TTC549 (cell line): ENCODE measurements around the gene DNAJA2.

ENCODE experiments used
- FAIRE-seq: peaks from 2 replicates; lab custom pipeline; 2012; peaks lifted over from hg19 to GRCh38; lab: Jason Lieb, UNC

Gene DNAJA2

DNA sequence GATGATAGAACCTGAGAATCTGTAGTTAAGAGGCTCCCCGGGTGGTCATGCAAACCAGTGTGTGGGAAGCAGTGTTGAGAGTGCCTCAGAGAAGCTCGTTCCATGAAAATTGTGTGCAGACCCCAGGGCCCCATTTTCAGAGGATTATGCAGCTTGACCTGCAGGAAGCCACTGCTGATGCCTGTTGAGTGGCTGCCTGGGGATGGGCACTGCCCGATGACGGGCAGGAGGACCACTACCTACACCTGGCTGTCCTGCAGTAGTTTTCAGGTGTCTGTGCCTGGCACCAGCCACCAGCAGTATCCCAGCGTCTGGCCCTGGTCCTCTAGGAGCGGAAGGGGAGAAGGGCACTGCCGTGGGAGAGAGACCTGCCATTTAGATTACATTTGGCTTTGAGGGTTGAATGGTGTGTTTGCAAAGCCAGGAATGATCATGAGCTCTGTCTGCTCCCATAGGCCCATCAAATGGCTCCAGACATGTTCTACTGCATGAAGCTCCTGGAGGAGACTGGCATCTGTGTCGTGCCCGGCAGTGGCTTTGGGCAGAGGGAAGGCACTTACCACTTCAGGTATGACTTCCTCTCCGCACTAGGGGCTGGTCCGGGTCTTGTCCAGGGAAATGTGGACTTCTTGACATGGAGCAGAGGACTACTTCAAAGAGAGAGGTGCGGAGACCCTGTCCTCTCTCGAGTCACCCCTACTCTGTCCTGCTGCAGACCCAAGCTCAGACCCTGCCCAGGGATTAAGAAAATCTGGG lies 46.8 kb downstream of the DNAJA2 start:
- no peak for FAIRE-seq

DNA sequence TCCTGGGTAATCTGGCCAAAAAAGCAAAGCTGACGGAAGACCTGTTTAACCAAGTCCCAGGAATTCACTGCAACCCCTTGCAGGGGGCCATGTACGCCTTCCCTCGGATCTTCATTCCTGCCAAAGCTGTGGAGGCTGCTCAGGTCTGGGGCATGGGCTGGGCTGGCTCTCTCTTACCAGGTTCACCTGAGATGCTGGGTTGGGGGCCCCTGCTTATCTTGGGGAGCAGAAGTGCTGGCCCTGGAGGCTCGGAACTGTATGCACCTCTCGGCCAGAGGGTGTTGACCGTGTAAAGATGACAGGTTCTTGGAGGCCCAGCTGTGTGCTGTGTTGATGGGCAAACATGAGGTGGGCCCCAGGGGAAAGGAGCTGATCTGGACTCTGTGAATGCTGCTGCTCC lies 49.1 kb downstream of the DNAJA2 start:
- FAIRE-seq, result no peak

DNA sequence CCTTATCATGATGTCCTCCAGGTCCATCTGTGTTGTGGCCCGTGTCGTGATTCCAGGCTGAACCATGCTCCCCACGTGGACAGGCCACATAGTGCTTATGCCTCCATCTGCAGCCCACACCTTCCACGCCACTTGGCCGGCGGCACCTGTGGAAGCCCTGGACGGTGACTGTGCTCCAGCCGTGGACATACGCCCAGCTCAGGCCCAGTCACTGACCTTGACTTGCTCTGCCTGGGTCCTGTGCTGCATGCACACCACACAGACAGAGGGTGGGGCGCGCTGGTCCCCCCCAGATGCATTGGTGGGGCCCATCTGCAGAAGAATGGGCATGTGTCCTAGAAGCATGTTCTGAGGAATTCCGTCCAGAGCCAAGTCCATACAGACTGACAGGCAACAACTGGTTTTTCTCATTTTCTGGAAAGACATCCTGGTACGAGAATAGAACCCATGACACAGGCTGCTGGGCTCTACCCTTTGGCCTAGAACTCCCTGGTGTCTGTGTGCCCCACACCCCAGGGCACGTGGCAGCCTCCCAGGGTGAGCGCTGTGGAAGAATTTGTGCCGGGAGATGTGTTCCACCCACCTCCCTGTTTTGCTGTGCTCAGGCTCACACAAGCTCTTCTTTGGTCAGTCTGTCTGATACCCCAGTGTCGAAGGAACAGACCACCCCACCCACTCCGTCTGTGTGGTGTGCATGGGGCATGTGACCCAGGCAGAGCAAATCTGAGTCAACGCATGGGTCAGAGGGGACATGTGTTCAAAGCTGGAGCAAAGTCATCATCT lies 49.8 kb downstream of the DNAJA2 start:
- FAIRE-seq, result no peak

DNA sequence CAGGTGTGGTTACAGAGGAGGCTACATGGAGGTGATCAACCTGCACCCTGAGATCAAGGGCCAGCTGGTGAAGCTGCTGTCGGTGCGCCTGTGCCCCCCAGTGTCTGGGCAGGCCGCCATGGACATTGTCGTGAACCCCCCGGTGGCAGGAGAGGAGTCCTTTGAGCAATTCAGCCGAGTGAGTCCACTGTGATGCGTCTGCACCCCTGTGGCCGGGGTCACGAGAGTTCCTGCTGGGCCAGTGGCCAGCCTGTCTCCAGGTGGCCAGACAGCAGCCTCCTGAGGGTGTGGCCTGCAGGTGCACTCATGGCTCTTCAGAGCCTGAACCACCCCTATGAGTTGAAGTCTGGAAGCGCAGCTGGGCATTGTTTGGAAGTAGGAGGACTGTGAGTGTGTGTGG lies 51.2 kb downstream of the DNAJA2 start:
- FAIRE-seq, result no peak

DNA sequence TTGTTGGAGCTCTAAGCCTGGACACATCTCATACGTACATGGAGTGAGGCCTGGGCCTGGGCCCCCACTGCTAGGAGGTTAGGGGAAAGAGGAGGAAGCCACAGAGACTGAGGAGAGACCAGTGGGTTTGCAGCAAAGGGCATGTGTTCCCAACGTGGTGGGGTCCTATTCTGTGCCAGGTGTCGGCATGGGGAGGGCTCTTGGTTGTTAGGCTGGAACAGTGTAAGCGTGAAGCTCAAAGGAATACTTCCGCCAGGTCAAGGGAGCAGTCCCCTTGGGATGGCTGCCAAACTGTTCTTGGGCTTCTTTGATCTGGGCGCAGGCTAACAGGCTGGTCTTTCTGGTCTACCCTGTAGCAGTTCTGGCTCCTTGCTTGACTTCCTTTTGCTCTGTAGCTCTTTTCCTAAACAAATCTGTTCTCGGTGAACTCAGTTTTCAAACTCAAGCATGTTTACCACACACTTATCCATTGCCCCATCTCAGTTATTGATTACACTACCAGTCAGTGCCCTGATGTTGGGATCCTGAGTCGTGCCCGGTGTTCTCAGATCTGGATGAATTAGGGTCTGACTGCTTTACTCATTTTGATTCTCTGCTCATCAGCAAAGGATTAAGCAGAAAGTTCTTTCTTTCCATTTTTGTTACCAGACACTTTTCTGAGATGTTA lies 52.9 kb downstream of the DNAJA2 start:
- FAIRE-seq, result no peak

DNA sequence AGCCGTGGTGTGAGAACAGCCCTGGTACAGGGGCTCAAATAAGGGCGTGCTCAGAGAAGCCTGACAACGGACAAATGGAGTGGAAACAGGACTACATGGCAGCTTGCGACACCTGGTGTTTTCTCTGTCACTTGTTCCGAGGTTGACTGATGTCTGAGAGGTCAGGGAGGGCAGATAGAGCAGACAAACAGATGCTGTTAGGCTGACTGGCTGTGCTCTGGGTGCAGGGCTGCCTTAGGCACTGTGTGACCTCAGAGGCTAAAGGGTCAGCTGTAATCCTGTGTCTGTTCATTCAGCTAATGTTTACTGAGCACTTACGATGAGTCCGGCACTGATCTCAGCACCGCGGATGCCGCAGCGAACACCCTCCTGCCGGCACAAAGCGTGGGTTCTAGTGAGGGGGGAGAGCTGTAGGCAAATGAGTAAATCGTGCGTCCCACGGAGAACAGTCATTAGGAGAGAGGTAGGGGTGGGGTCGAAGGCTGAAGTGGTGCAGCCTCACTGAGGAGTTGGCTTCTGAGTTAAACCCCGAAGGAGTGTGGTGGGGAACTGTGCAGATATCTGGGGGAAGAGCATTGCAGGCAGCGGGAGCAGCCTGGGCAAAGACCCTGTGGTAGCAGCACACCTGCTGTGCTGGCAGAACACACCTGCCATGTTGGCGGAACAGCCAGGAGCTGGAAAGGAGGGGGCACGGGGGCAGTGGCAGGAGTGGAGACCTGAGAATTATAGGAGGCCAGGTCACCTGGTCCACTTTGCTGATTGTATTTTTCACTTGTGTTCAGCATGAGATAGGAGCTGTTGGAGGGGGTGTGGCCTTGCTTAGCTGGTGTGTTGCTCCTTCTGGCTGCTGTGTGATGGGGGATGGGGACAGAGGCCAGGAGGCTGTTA lies 54.3 kb downstream of the DNAJA2 start:
- no peak for FAIRE-seq

DNA sequence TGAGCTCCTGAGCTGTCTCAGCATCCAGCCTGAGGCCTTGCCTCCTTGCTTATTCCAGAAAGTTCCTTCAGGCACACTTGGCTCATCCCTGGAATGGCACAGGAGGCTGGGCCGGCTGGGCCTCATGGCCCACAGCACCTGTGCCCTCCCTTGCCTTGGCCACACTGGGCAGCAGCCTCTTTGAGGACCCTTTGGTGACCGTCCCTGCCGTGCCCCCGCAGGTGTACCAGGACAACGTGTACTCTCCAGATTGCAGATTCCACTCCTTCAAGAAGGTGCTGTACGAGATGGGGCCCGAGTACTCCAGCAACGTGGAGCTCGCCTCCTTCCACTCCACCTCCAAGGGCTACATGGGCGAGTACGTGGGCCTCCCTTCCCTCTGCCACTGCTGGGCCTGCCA lies 55.1 kb downstream of the DNAJA2 start:
- no peak for FAIRE-seq

DNA sequence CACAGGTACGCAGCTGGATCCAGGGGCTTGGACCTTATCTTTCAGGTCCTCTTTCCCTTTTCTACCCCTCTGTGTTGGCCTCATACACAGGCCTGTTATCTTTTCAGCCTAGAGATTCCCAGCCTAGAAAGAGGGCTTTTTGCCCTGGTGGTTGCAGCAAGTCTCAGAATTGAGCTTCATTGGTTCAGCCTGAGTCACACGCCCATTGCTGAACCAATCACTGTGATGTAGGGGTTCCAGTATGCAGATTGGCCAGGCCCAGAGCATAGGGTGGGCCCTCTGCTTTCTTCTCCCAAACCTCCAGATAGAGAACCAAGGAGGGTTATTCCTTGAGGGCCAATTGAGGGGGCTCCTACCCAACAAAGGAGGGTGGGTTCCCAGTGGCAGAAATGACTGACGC lies 56.5 kb downstream of the DNAJA2 start:
- FAIRE-seq, result no peak

DNA sequence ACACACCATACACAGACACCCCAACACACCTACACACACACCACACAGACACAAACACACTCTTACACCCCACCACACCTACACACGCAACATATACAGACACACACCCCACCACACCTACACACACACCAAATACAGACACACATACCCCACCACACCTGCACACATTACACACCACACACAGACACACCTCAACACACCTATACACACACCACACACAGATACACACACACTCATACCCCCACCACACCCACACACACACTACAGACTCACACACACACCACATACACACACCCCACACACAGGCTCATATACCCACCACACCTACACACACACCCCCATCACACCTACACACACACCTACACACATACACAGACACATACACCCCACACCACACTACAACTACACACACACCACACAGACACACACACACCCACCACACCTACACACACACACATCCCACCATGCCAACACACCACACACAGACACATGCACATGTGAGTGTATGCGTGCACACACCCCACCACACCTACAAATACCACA lies 57.9 kb downstream of the DNAJA2 start:
- FAIRE-seq, result no peak

DNA sequence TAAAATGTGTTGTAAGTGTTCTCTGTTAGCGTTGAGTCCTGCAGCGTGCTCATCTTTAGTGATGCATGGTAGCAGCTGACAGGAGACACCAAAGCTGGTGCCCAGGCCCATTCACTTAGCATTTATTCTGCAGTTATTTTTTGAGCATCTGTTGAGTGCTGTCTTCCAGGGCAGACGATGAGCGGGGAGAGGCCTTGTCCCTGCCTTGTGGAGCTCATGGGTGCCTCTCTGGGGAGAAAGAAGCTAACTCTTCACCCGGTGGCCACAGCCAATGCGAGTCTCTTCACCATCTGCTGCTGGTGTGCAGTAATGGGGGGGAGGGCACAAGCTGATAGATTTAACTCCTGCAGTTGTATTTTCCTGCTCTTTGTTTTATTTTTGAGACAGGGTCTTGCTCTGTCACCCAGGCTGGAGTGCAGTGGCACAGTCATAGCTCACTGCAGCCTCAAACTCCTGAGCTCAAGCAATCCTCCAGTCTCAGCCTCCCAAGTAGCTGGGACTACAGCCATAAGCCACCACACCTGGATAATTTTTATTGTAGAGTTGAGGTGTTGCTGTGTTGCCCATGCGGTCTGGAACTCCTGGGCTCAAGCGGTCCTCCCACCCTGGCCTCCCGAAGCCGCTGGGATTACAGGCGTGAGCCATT lies 58.8 kb downstream of the DNAJA2 start:
- no peak for FAIRE-seq

DNA sequence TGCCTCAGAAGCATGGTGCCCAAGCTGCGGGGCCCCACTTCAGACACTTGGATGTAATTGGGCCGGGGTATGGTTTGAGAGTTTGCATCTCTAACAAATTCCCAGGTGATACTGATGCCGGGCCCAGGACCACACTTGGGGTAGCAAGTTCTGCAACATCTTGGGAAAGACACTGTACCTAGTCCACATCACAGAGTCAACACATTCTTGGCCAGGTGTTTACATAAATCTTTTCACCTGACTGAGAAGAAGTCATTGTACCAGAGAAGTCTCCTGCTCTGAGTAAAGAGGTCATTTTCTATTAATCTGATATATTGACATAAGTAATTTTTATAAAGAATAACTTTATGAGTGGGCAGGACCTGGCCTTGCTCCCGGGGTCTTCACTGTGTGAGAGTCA lies 61.8 kb downstream of the DNAJA2 start:
- FAIRE-seq, result no peak

DNA sequence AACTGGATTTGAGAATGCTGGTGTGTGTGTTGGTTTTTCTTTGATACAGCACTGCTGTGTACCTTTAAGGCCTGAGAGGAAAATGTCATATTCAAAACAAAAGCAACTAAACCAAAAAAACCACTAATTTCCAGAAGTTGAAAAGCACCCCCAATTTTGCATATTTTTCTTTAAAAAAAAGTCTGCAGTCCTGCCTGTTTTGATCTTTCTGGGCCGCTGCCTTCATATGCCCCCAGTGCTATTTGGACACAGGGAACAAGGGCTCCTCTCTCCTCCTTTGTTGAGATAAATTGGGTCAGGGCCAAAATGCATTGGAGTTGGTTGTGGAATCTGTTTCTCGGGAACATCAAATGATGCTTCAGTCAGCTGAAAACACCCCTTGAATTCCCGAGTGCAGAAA lies 62.4 kb downstream of the DNAJA2 start:
- no peak for FAIRE-seq

DNA sequence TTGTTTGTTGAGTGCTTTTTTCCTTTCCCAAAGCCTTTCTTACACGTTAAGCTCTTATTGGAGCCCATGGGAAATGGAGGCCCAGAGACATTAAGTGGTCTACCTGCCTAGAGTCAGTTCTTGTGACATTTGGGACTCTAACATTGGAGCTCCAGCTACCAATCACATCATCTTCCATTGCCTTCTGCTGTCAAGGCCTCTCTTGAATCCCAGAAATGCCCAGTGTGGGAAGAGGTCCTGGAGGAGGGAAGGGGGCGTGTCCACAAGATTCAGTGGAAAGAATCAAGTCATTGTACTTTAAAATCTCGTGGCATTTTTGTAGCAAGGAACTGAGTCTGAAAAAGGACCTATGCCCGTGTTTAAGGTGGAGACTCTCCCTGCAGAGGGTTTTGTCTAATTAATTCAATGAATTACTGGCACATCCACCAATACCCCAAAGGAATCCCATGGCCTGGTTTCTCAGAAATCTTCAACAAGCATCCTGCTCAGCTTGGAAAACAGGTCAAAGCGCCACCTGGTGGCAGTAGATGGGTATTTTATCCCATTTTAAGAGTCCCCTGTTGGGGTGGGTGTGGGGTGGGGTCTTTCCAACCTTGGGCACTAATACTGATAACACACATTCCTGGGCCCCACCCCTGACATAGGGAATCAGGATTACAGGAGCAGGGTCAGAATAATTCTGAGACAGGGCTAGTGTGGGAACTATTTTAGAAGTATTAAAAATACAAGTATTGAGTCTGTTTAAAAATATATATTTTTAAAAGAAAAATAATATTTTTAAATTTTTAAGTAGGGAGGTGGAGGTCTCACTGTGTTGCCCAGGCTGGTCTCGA lies 64.7 kb downstream of the DNAJA2 start:
- no peak for FAIRE-seq

DNA sequence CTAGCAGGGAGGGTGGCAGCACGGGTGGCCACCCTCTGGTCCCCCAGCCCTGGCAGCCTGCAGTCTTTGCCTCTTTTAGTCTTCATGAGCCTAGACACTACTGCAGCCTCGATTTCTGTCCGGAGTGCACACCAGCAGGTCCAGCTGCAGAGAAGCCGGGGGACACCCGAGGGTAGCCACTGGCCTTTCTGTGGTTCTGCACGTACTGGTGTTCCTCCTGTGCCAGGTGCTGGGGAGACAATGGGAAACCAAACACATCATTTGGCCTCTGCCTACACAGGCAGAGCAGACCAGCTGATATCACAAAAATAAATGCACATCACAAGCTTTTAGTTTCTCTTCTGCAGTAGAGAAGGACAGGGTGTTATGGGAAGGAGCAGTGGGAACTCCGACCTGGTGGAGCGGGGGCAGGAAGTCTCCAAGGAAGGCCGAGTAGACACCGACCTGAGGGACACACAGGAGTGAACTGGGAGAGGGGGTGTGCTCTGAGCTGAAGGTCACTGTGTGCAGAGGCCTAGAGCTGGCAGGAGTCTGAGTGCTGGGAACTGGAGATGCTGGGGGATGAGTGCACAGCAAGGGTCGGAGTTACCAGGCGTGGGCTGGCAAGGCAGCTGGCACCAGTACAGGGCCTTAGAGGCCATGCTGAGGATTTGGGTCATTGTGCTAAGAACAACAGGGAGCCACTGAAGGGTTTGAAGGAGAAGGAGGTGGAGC lies 66.3 kb downstream of the DNAJA2 start:
- no peak for FAIRE-seq

DNA sequence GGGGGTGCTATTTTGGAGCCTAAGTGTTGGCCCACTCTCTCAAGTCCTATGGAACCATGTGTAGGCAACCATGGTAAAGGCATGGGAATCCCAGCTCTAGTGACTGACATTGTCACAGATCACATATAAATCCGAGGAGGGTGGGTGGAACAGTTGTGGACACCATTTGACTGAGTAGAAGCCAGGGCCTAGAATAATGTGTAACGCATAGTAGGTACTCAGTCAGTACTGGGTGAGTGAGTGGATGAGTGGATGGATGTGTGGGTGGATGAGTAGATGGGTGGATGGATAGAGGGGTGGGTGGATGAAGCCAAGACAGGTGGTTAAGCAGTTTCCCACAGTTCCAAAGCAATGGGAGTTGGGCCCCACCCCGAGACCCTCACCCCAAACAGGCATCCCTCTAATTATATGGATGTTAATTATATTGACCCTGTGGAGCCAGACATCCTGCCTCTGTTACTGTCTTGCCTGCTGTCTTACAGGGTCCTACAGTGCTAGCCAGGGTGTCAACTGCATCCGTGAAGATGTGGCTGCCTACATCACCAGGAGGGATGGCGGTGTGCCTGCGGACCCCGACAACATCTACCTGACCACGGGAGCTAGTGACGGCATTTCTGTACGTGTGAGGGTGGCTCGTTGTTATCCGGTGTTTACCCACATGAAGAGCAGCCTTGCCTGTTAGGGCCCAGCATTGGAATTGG lies 67.0 kb downstream of the DNAJA2 start:
- FAIRE-seq, result no peak
